Right cardiac atrium (tissue), 5 donors: Measurements from ENCODE around the gene UIMC1. TPM values are rescaled to one million over a fixed set of nuclear protein-coding genes. Genes with fewer than 3 reads are reported as not detected.
A peak's percentile ranks its signal among the peaks of the same experiment; 100 is the strongest.

Experiments used
- ATAC-seq, 2 donors: fragments of 200-7000 bp; cut with Tn5 transposase; one replicate each; pipeline versions ENCODE4 v1.8.0 to v1.9.1; 2020; ENCODE audit warnings: moderate library complexity in 2 of 2, mild to moderate bottlenecking in 1 of 2
- DNase-seq, 3 donors: peaks; one replicate each; pipeline ENCODE4 v3.0.0-alpha.2; 2020
- H3K27ac ChIP-seq: one replicate; pipeline ENCODE4 v1.5.1; 2013; ENCODE audit warnings: mild to moderate bottlenecking, low read length, control low read depth, moderate library complexity
- H3K27me3 ChIP-seq: one replicate; pipeline ENCODE4 v1.6.1; 2013; ENCODE audit not compliant: control insufficient read depth, insufficient read depth
- H3K4me1 ChIP-seq: one replicate; pipeline ENCODE4 v1.6.1; 2013; ENCODE audit warnings: low read length; ENCODE audit not compliant: control insufficient read depth, insufficient read depth
- H3K4me3 ChIP-seq: one replicate; pipeline ENCODE4 v1.5.1; 2013; ENCODE audit warnings: low read length, control low read depth
- H3K9me3 ChIP-seq: one replicate; pipeline ENCODE4 v1.6.1; 2013; ENCODE audit warnings: low read length; ENCODE audit not compliant: control insufficient read depth
- WGBS: extraction: QIAGEN DNeasy Blood & Tissue Kit; methylation state at CpG from one replicate; pipeline ENCODE4 v1.1.7; 2013; 5-methylcytosine and 5-hydroxymethylcytosine counted together
- intact Hi-C, 4 donors: fragments of 100-400 bp; cut with DNase I; formaldehyde crosslinking; loops; one replicate each; pipeline versions ENCODE4 v1.11.0 to v1.14.0; 2022 to 2023
- polyA plus RNA-seq: library from polyadenylated mRNA; stranded (reverse); fragments of 200-250 nt; gene quantifications from one replicate; pipeline ENCODE4 v1.2.3, GENCODE V29; 2013
- total RNA-seq, 4 donors: library from RNA; stranded (reverse); fragmentation: NEBNext Ultra II Directional; extraction: Animal tissue kit (Norgen Biotek cat#: 25700); gene quantifications; one replicate each; pipeline ENCODE4 v1.2.1, GENCODE V29; 2021
- donor health status: healthy with polysubstance abuse.
- donor health status: DM: no; HTN: yes; CAD: no.
- donor health status: DM: no; HTN: no; CAD: no.
- donor health status: DM: no; HTN: yes; CAD: no; lungs with severe emphysema.
- donor health status: DM: yes; HTN: yes; CAD: no.

The UIMC1 gene
- total and polyA plus RNA-seq, 5 donors: 15.3 to 37.6 (median 29.4) TPM

- no peak for DNase-seq
- intact Hi-C loops: no loop called here
- Histone ChIP-seq H3K4me3 (no peak overlapping the region), H3K4me1 (no peaks in the 10 kb centered on the region), H3K27ac (no peak overlapping the region), H3K9me3 (no peaks in the 10 kb centered on the region), H3K27me3 (no peaks in the 10 kb centered on the region)
- WGBS: 83% methylated on average over 9 of the region's 9 CpGs
- ATAC-seq: no peak
Measured at GRCh38 chr5:176891331-176891958, 115.1 kb downstream of the UIMC1 start.

GRCh38 chr5:176890455-176891330 is 115.9 kb downstream of the UIMC1 start:
- intact Hi-C loops: no loop called here
- no peaks in the 10 kb centered on the region for H3K9me3 ChIP-seq
- H3K4me3 ChIP-seq: no peak overlapping the region
- H3K4me1 ChIP-seq: no peaks in the 10 kb centered on the region
- ATAC-seq: no peak
- no peak for DNase-seq
- no peaks in the 10 kb centered on the region for H3K27me3 ChIP-seq
- H3K27ac ChIP-seq: no peak overlapping the region
- 80% methylated on average over 9 of the region's 9 CpGs for WGBS

GRCh38 chr5:176889321-176890280 is 117.0 kb downstream of the UIMC1 start:
- Histone ChIP-seq H3K27me3 (no peaks in the 10 kb centered on the region), H3K27ac (no peak overlapping the region), H3K9me3 (no peaks in the 10 kb centered on the region), H3K4me1 (no peaks in the 10 kb centered on the region), H3K4me3 (no peak overlapping the region)
- ATAC-seq (peak in 1 of 2 donors; percentile 14), DNase-seq (no peak)
- intact Hi-C loops: no loop called here
- 92% methylated on average over 24 of the region's 24 CpGs for WGBS

- no peaks in the 10 kb centered on the region for H3K4me1 ChIP-seq
- H3K4me3 ChIP-seq: no peak overlapping the region
- 92% methylated on average over 1 of the region's 1 CpG for WGBS
- ATAC-seq: no peak
- H3K27ac ChIP-seq: no peak overlapping the region
- no peaks in the 10 kb centered on the region for H3K9me3 ChIP-seq
- intact Hi-C loops: no loop called here
- DNase-seq: no peak
- no peaks in the 10 kb centered on the region for H3K27me3 ChIP-seq
Measured at GRCh38 chr5:176888865-176889165, 117.8 kb downstream of the UIMC1 start.

- Histone ChIP-seq H3K9me3 (no peaks in the 10 kb centered on the region), H3K4me1 (no peaks in the 10 kb centered on the region), H3K4me3 (no peak overlapping the region), H3K27me3 (no peaks in the 10 kb centered on the region), H3K27ac (no peak overlapping the region)
- ATAC-seq (no peak), DNase-seq (no peak)
- intact Hi-C loops: no loop called here
- WGBS: 89% methylated on average over 27 of the region's 27 CpGs
Measured at GRCh38 chr5:176888016-176888864, 118.3 kb downstream of the UIMC1 start.

GRCh38 chr5:176887252-176887849 is 119.2 kb downstream of the UIMC1 start:
- Histone ChIP-seq H3K9me3 (no peaks in the 10 kb centered on the region), H3K4me3 (no peak overlapping the region), H3K27ac (no peak overlapping the region), H3K27me3 (no peaks in the 10 kb centered on the region), H3K4me1 (no peaks in the 10 kb centered on the region)
- intact Hi-C loops: no loop called here
- WGBS: 90% methylated on average over 28 of the region's 28 CpGs
- no peak for ATAC-seq
- DNase-seq: no peak

- ATAC-seq (no peak), DNase-seq (no peak)
- Histone ChIP-seq H3K4me1 (no peaks in the 10 kb centered on the region), H3K27me3 (no peaks in the 10 kb centered on the region), H3K9me3 (no peaks in the 10 kb centered on the region), H3K27ac (no peak overlapping the region), H3K4me3 (no peak overlapping the region)
- WGBS: 86% methylated on average over 13 of the region's 13 CpGs
- intact Hi-C loops: no loop called here
Measured at GRCh38 chr5:176886336-176887251, 120.0 kb downstream of the UIMC1 start.

- Histone ChIP-seq H3K9me3 (no peaks in the 10 kb centered on the region), H3K27me3 (no peaks in the 10 kb centered on the region), H3K4me1 (no peaks in the 10 kb centered on the region), H3K27ac (no peak overlapping the region), H3K4me3 (no peak overlapping the region)
- intact Hi-C loops: no loop called here
- 64% methylated on average over 4 of the region's 4 CpGs for WGBS
- DNase-seq: no peak
- no peak for ATAC-seq
Measured at GRCh38 chr5:176884571-176884890, 122.0 kb downstream of the UIMC1 start.

- WGBS: 89% methylated on average over 17 of the region's 17 CpGs
- no peak for DNase-seq
Measured at GRCh38 chr5:176883700-176884570, 122.6 kb downstream of the UIMC1 start.

More at GRCh38 chr5:176883700-176884570, 122.6 kb downstream of the UIMC1 start:
- Histone ChIP-seq H3K27ac (no peak overlapping the region), H3K4me1 (no peaks in the 10 kb centered on the region), H3K27me3 (no peaks in the 10 kb centered on the region), H3K4me3 (no peak overlapping the region), H3K9me3 (no peaks in the 10 kb centered on the region)
- no peak for ATAC-seq
- intact Hi-C loops: no loop called here
